HFFc6 (cell line): ENCODE results near the gene CALML5. TPM values are rescaled to one million over a fixed set of nuclear protein-coding genes. Genes with fewer than 3 reads are reported as not detected.

Experiments used
- DNase-seq: peaks from one replicate; pipeline ENCODE4 v3.0.0-alpha.2; 2018
- H3K27ac Mint-ChIP-seq: 2 replicates; pipeline ENCODE4 v1.8.0; 2020; ENCODE audit warnings: mild to moderate bottlenecking, mixed read lengths
- H3K27me3 Mint-ChIP-seq: 2 replicates; pipeline ENCODE4 v1.8.0; 2021; ENCODE audit warnings: mild to moderate bottlenecking, moderate library complexity, mixed read lengths; ENCODE audit not compliant: insufficient read depth
- H3K36me3 Mint-ChIP-seq: 2 replicates; pipeline ENCODE4 v1.8.0; 2021; ENCODE audit warnings: low read depth, mixed read lengths
- H3K4me1 Mint-ChIP-seq: 2 replicates; pipeline ENCODE4 v1.8.0; 2020; ENCODE audit warnings: low read depth, mixed read lengths
- H3K4me3 Mint-ChIP-seq: 2 replicates; pipeline ENCODE4 v1.8.0; 2020; ENCODE audit warnings: mild to moderate bottlenecking, moderate library complexity, mixed read lengths
- H3K9me3 Mint-ChIP-seq: 2 replicates; pipeline ENCODE4 v1.8.0; 2020; ENCODE audit warnings: mild to moderate bottlenecking, mixed read lengths
- total RNA-seq, 6 experiments: library from RNA; stranded (reverse); fragmentation: NEBNext Ultra II Directional; extraction: Animal tissue kit (Norgen Biotek cat#: 25700); gene quantifications; 2 replicates in 1 of 6; 3 replicates in 5 of 6; pipeline ENCODE4 v1.2.3, GENCODE V29; 2021
- TF ChIP-seq, protein P1 (sequence below): fragments of 200-600 bp; sonication (generic); IDR thresholded peaks from 2 replicates; pipeline ENCODE4 v1.5.0; 2021; ENCODE audit warnings: antibody characterized with exemption, mild to moderate bottlenecking

Gene CALML5
- total RNA-seq, 6 experiments from 2014 or later, result not detected

DNA sequence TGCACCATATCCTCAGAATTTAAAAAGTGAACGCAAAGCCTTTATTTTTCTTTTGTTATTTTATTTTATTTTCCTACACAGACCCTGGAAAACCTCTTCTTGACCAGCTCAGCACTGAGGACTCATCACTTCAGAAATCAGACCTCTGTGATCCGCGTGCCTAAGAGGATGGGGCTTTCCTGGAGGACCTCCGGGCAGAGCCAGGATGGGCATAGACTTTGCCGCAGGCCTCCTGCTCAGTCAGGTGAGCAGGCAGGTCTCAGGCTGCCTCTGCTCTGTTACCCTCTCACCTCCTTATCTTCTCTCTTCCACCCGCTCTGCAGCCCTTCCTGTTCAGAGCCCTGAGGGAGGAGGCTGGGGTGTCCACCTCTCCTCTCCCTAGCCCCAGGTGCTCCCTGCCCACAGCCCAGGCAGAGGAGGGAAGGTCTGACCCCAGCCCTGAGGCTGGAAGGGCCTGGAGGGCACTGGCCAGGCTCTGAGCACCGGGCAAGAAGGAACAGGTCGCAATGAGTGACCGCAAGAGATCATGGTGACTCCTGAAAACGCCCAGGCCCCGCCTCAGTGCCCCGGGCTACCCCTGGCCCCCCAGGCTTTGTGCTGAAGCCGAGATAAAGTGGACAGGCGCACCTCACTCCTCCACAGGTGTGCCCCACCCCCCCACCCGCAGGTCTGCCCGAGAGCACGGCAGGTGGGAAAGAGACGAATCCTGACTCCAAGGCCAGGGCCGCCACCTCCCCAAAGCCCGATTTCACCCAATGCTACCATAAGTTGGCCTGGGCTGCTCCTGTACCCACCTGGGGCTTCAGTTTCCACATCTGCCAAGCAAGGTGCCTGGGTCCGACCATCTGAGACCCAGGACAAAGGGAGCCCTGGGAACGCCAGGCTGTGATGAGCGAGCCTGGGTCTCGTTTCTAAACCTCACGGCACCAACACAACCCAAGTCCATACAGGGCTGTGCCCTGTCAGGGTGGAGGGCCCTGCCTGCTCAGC, 2.8 kb downstream of the CALML5 start:
- Mint-ChIP-seq H3K27ac (no peak overlapping the region), H3K4me1 (no peaks in the 10 kb centered on the region), H3K9me3 (peaks cover 14% of the 10 kb centered on the region), H3K27me3 (peaks cover 20% of the 10 kb centered on the region), H3K36me3 (peaks cover 10% of the 10 kb centered on the region; the same call in 1 of the 2 replicates), H3K4me3 (no peak overlapping the region)
- TF ChIP-seq, protein P1, sequence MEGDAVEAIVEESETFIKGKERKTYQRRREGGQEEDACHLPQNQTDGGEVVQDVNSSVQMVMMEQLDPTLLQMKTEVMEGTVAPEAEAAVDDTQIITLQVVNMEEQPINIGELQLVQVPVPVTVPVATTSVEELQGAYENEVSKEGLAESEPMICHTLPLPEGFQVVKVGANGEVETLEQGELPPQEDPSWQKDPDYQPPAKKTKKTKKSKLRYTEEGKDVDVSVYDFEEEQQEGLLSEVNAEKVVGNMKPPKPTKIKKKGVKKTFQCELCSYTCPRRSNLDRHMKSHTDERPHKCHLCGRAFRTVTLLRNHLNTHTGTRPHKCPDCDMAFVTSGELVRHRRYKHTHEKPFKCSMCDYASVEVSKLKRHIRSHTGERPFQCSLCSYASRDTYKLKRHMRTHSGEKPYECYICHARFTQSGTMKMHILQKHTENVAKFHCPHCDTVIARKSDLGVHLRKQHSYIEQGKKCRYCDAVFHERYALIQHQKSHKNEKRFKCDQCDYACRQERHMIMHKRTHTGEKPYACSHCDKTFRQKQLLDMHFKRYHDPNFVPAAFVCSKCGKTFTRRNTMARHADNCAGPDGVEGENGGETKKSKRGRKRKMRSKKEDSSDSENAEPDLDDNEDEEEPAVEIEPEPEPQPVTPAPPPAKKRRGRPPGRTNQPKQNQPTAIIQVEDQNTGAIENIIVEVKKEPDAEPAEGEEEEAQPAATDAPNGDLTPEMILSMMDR, result no peak
- no peak for DNase-seq

GRCh38 chr10:5494611-5495010, 4.8 kb downstream of the CALML5 start:
- peaks cover 4% of the 10 kb centered on the region for H3K27me3 Mint-ChIP-seq
- H3K36me3 Mint-ChIP-seq, result peaks cover 10% of the 10 kb centered on the region; the same call in 1 of the 2 replicates
- no peak overlapping the region for H3K27ac Mint-ChIP-seq
- TF ChIP-seq, protein P1, result no peak
- H3K9me3 Mint-ChIP-seq, result peaks cover 14% of the 10 kb centered on the region
- no peak overlapping the region for H3K4me3 Mint-ChIP-seq
- H3K4me1 Mint-ChIP-seq, result no peaks in the 10 kb centered on the region
- no peak for DNase-seq

DNA sequence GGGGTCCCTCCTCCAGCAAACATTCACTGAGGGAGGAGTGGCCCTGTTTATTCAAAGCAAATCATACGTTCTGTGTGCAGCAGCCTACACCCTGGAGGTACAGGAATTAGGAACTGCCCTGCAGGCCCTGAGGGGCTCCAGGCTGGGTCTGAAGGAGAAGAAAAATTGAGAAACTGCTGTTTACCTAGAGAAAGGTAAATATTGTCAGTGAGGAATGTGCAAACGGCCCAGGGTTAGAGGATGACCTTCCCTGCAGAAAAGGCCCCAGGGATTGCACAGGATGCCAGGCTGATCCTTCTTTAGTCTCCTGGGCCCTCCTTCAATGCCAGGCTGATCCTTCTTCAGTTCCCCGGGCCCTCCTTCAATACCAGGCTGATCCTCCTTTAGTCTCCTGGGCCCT, 5.7 kb downstream of the CALML5 start:
- Mint-ChIP-seq H3K9me3 (peaks cover 14% of the 10 kb centered on the region), H3K4me3 (no peak overlapping the region), H3K27me3 (peaks cover 1% of the 10 kb centered on the region; the same call in 1 of the 2 replicates), H3K36me3 (peaks cover 10% of the 10 kb centered on the region; the same call in 1 of the 2 replicates), H3K27ac (no peak overlapping the region), H3K4me1 (no peaks in the 10 kb centered on the region)
- TF ChIP-seq, protein P1, result no peak
- no peak for DNase-seq

- Mint-ChIP-seq H3K27me3 (peaks cover 1% of the 10 kb centered on the region; the same call in 1 of the 2 replicates), H3K4me1 (no peaks in the 10 kb centered on the region), H3K36me3 (peaks cover 10% of the 10 kb centered on the region; the same call in 1 of the 2 replicates), H3K27ac (no peak overlapping the region), H3K9me3 (peaks cover 14% of the 10 kb centered on the region), H3K4me3 (no peak overlapping the region)
- no peak for DNase-seq
- TF ChIP-seq, protein P1, result no peak
Observed at GRCh38 chr10:5492929-5493576, 6.3 kb downstream of the CALML5 start.

DNA sequence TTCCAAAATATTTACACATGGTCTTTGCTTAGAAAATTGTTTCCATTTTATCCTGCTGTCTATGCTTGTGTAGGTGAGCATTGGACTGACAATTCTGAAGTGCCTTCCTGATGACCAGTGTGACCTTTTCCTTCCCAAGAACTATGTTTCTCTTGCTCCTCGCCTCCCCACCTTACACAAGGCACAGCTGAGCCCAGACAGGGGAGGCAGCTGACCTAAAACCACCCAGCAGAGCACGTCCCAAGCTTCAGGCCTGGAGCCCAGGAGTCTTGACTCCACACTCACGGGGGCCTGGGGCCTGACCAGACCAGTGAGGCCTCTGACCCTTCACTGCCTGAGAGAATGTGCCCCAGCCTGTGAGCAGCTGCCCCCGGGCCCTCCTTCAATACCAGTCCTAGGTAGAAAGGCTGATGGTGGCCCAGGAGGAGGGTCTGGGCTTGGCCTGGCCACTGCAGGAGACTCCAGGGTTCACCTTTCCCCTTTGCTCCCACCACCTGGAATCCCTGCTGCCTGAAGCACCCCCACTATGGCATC, 7.0 kb downstream of the CALML5 start:
- Mint-ChIP-seq H3K36me3 (peaks cover 10% of the 10 kb centered on the region; the same call in 1 of the 2 replicates), H3K27me3 (peaks cover 3% of the 10 kb centered on the region), H3K9me3 (peaks cover 14% of the 10 kb centered on the region), H3K27ac (no peak overlapping the region), H3K4me1 (no peaks in the 10 kb centered on the region), H3K4me3 (no peak overlapping the region)
- DNase-seq, result no peak
- TF ChIP-seq, protein P1, result no peak
